ENCODE measurements around the gene LGMN.
A peak's percentile ranks its signal among the peaks of the same experiment; 100 is the strongest.

Gene LGMN

DNA sequence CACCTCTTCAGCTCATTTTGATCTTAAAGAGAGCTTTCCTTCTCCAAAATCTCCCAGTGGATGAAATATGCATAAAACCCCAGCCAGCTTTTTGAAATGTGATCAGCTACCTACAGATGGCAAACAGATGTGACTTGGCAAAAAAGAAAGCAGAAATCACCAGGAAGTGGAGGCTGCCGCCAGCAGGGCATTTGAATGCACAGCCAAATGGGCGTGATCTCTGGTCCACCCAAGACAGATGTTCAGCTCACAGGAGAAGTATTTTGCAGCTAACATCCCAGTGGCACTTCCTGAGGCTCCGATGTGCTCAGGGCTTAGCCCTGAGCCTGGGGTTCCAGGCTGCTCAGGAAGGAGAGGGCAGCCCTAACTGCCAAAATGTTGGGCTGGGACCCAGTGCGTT, 78.3 kb downstream of the LGMN start:
- Histone ChIP-seq H4K20me1 (ENCODE audit: control insufficient read depth, insufficient read depth, low read depth, low read length) (no peaks in the 10 kb centered on the region), H3K9me2 (replicated peaks; ENCODE audit: control insufficient read depth, low read length) (no peaks in the 10 kb centered on the region), H3K4me2 (ENCODE audit: low read length) (no peak overlapping the region), H3K27ac (ENCODE audit: low read depth, low read length) (no peak overlapping the region), H3K36me3 (ENCODE audit: control insufficient read depth, low read length) (no peaks in the 10 kb centered on the region), H3K79me2 (ENCODE audit: control insufficient read depth, low read length) (no peaks in the 10 kb centered on the region), H3K4me3 (ENCODE audit: low read length) (no peak overlapping the region), H3F3A (ENCODE audit: control insufficient read depth, insufficient read depth) (no peaks in the 10 kb centered on the region), H3K9me3 (ENCODE audit: control insufficient read depth, insufficient read depth, low read length) (no peaks in the 10 kb centered on the region), H3K4me1 (ENCODE audit: control insufficient read depth, low read length) (peaks cover 33% of the 10 kb centered on the region), H3K27me3 (ENCODE audit: control insufficient read depth, low read length) (no peaks in the 10 kb centered on the region)
- TF ChIP-seq, protein P1, sequence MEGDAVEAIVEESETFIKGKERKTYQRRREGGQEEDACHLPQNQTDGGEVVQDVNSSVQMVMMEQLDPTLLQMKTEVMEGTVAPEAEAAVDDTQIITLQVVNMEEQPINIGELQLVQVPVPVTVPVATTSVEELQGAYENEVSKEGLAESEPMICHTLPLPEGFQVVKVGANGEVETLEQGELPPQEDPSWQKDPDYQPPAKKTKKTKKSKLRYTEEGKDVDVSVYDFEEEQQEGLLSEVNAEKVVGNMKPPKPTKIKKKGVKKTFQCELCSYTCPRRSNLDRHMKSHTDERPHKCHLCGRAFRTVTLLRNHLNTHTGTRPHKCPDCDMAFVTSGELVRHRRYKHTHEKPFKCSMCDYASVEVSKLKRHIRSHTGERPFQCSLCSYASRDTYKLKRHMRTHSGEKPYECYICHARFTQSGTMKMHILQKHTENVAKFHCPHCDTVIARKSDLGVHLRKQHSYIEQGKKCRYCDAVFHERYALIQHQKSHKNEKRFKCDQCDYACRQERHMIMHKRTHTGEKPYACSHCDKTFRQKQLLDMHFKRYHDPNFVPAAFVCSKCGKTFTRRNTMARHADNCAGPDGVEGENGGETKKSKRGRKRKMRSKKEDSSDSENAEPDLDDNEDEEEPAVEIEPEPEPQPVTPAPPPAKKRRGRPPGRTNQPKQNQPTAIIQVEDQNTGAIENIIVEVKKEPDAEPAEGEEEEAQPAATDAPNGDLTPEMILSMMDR (IDR thresholded peaks at IDR 0.05; ENCODE audit: low read depth, low read length, poor library complexity, severe bottlenecking), result no peak
- no peak for TF ChIP-seq EZH2phosphoT487 (IDR thresholded peaks at IDR 0.05; ENCODE audit: borderline replicate concordance, low read length)

DNA sequence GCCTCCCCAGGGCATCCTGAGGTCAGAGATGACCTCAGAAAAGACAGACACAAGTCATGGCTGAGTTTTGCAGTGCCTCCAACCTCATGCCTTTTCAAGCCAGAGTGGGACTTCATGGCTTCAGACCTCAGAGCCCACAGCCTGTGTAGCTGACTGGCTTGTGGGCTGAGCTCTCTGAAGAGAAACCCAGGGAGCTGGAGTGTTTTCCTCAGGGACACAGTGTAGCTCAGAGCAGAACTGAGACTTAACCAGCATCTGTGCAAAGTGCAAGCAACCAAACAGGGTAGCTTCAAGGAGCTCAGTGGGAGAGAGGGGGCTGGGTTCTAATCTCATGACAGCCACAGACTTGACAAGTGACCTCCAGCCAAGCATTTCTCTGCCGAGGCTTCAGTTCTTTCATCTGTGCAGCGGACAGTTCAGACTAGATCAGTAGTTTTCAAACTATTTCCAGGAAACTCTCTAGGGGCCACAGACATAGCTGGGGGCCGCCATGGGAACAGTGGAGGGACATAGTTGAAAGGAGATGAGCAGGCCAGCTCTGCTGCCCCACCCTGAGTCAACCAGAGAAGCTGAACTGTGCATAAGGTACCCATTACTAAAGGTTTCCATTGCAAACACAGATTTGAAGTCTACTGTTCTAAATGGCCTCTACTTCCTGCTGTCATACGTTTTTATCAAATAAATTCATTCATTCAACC, 80.0 kb downstream of the LGMN start:
- Histone ChIP-seq H3K27me3 (ENCODE audit: control insufficient read depth, low read length) (no peaks in the 10 kb centered on the region), H4K20me1 (ENCODE audit: control insufficient read depth, insufficient read depth, low read depth, low read length) (no peaks in the 10 kb centered on the region), H3K4me3 (ENCODE audit: low read length) (no peak overlapping the region), H3K4me2 (ENCODE audit: low read length) (no peak overlapping the region), H3K4me1 (ENCODE audit: control insufficient read depth, low read length) (peaks cover 38% of the 10 kb centered on the region), H3K9me3 (ENCODE audit: control insufficient read depth, insufficient read depth, low read length) (no peaks in the 10 kb centered on the region), H3K27ac (ENCODE audit: low read depth, low read length) (no peak overlapping the region), H3K79me2 (ENCODE audit: control insufficient read depth, low read length) (no peaks in the 10 kb centered on the region), H3K36me3 (ENCODE audit: control insufficient read depth, low read length) (no peaks in the 10 kb centered on the region), H3F3A (ENCODE audit: control insufficient read depth, insufficient read depth) (no peaks in the 10 kb centered on the region), H3K9me2 (replicated peaks; ENCODE audit: control insufficient read depth, low read length) (no peaks in the 10 kb centered on the region)
- TF ChIP-seq, protein P1 (IDR thresholded peaks at IDR 0.05; ENCODE audit: low read depth, low read length, poor library complexity, severe bottlenecking), result no peak
- no peak for TF ChIP-seq EZH2phosphoT487 (IDR thresholded peaks at IDR 0.05; ENCODE audit: borderline replicate concordance, low read length)

DNA sequence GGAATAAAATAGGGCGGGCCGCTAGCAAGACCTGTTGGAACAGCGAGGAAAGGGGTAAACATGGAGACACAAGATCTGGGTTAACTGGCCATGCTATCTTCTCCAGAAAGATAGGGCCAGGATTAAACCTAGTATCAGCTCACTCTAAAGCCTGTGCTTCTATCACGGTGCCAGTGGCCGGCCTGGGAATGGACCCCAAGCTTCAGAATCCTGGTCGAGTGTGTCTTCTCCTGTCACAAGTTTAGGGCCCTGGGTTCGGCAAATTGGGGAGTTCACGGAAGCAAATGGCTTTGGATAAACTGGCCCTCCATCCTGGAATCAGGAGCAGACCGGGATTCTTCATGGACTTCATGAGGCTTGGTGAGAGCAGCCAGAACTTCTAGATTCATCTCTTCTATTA, 82.2 kb downstream of the LGMN start:
- Histone ChIP-seq H3K9me3 (ENCODE audit: control insufficient read depth, insufficient read depth, low read length) (no peaks in the 10 kb centered on the region), H3K27me3 (ENCODE audit: control insufficient read depth, low read length) (no peaks in the 10 kb centered on the region), H3K9me2 (replicated peaks; ENCODE audit: control insufficient read depth, low read length) (no peaks in the 10 kb centered on the region), H3K27ac (ENCODE audit: low read depth, low read length) (peak overlapping the region; percentile 59), H3K79me2 (ENCODE audit: control insufficient read depth, low read length) (no peaks in the 10 kb centered on the region), H3K4me1 (ENCODE audit: control insufficient read depth, low read length) (peaks cover 38% of the 10 kb centered on the region), H3K4me2 (ENCODE audit: low read length) (peak overlapping the region; percentile 60), H3F3A (ENCODE audit: control insufficient read depth, insufficient read depth) (no peaks in the 10 kb centered on the region), H4K20me1 (ENCODE audit: control insufficient read depth, insufficient read depth, low read depth, low read length) (no peaks in the 10 kb centered on the region), H3K36me3 (ENCODE audit: control insufficient read depth, low read length) (no peaks in the 10 kb centered on the region), H3K4me3 (ENCODE audit: low read length) (peak overlapping the region; percentile 8)
- TF ChIP-seq EZH2phosphoT487 (IDR thresholded peaks at IDR 0.05; ENCODE audit: borderline replicate concordance, low read length), result no peak
- TF ChIP-seq, protein P1 (IDR thresholded peaks at IDR 0.05; ENCODE audit: low read depth, low read length, poor library complexity, severe bottlenecking), result no peak
